GM12864 (cell line): ENCODE data around the gene LBX2.
A peak's percentile ranks its signal among the peaks of the same experiment; 100 is the strongest.

ENCODE experiments used
- DNase-seq: peaks from one replicate; pipeline ENCODE4 v3.0.0-alpha.2; 2011; ENCODE audit warnings: low read depth
- H3K4me3 ChIP-seq: 2 replicates; pipeline ENCODE4 v1.5.1; 2011; ENCODE audit warnings: mild to moderate bottlenecking, low read depth, low read length, control low read depth
- CTCF ChIP-seq: IDR thresholded peaks from 2 replicates; pipeline ENCODE4 v1.5.1; 2011; ENCODE audit warnings: low read depth, mild to moderate bottlenecking, moderate library complexity, low read length, control low read depth, inconsistent platforms; ENCODE audit errors: missing control alignments

LBX2 gene

DNA sequence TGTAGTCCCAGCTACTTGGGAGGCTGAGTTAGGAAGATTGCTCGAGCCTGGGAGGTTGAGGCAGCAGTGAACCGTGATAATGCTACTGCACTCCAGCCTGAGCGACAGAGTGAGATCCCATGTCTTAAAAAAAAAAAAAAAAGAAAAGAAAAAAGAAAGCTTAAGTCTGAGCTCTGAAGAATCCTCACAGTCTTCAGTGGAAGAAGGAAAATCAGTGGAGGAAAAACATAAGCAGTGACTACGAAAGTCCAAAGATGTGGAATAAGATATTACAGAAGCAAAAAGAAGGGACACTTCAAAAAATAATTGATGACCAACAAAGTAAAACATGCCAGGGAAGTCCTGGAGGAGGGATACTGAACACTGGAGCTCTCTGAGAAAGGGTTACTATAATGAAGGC, 10.9 kb upstream of the LBX2 start:
- no peak for DNase-seq
- H3K4me3 ChIP-seq = no peak overlapping the region
- no peak for TF ChIP-seq CTCF

DNA sequence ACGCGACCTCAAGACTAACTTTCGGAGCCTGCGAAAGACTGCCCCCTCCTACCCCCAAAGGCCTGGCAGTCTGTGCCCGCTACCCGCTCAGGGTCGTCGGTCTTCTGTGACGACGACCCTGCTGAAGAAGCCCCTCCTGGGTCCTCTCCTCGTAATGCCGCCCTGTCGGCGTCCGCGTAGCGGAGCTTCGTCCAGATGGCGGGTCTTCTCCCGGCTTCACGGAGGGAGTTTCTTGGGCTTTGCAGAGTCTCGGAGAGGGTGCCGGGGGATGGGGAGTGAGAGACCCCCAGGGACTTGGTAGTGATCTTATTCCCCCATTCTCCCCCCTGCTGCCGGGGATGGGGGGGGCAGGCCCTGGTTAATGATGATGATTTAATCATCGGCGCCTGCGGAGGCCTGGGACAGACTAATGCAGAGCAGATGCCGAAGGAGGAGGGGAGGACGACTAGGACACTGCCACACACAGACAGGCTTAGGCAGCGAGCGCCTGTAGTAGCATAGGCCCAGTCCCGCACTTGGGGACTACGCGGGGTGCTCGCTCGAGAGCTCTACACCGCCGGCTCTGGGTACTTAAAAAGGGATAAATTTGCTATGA, 8.6 kb upstream of the LBX2 start:
- no peak for DNase-seq
- TF ChIP-seq CTCF = no peak
- H3K4me3 ChIP-seq = peak overlapping the region; percentile 79

DNA sequence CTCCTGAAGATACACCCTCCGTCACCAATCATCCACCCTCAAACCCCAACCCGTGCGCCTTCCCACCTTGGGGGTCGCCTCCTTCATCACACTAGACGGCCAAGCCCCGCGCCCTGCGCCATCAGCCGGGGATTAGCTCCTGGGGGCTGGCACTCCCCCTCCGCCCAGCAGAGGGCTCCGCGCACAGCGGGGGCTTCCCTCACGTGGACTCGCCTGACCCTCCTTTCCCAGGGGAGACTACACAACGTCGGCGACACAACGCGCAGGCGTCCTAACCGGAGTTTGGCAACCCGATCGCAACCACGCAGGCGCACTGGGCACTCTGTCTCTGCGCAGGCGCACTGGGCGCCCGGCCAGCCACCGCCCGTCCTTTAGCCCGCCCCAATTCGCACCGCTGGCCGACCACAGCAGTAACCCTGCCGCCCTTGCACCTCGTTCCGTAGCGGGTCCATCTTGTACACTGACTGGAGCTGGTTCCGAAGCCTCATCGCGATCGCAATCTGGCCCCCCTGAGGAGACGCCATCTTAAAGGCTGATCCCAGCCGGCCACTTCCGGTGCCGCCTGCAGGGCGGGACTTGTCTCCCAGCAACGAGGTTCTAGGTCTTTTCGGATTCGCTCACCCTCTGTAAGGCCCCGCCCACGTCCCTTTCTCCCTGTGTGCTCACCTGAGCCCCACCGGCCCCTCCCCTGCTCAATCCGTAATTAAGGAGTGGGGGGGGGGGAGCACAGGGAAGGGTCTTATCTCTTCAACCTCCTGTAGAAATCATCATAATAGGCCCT, 7.9 kb upstream of the LBX2 start, which contains the start of gene PCGF1:
Gene PCGF1 (minus strand): TSS at position 551 of the 781 bp plus-strand sequence. CDS start 27 bp downstream, at position 524.
- H3K4me3 ChIP-seq = peak within 1 kb of the TSS; percentile 79
- peak; percentile 96 for DNase-seq
- peak; percentile 57 for TF ChIP-seq CTCF

DNA sequence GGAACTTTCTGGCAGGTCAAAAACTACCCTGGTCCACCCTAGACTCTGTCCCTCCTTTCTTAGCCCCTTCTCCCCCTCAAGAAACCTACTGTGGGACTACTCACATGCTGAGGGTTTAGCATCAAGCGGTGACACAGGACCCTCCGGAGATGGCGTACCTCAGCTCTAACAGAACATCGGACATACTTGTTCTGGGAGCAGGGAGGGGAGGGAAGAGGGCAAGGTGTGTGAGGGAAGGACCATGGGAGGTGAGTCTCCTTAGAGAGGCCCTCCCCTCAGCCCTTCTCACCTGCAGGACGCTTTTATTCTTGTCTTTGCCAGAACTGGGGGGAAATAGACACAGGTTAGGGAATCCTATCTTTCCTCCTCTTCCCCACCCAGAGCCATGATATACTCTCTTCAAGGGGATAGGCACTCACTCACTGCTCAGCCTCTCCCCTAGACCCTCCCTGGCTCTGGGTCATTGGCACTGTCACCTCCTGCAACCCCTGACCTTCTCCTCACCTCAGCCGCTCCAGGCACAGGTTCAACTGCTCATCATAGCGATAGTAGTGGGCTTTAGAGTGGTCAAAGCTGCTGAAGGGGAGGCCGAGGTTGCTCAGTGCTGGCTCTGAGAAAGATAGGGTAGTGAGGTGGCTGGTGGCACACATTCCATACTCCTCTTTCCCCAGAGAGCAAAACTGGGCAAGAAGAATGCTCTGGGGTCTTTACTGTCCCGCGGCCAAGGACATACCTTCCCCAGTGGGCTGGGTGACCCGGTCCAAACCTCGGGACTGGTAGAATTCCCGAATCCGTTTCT, 6.2 kb upstream of the LBX2 start:
- no peak overlapping the region for H3K4me3 ChIP-seq
- no peak for DNase-seq
- no peak for TF ChIP-seq CTCF

- no peak overlapping the region for H3K4me3 ChIP-seq
- no peak for DNase-seq
- no peak for TF ChIP-seq CTCF
Observed at GRCh38 chr2:74504591-74504990, 5.2 kb upstream of the LBX2 start.

GRCh38 chr2:74503506-74504475, 4.4 kb upstream of the LBX2 start:
- H3K4me3 ChIP-seq = peak overlapping the region; percentile 55
- no peak for DNase-seq

More at GRCh38 chr2:74503506-74504475, 4.4 kb upstream of the LBX2 start:
- no peak for TF ChIP-seq CTCF
